GM12874 (cell line): ENCODE data around the gene ACTL8.

ENCODE experiments used
- TF ChIP-seq, protein P1 (sequence below): IDR thresholded peaks from 2 replicates; pipeline ENCODE4 v1.5.1; 2011; ENCODE audit warnings: low read depth, mild to moderate bottlenecking, control low read depth, low read length, moderate library complexity; ENCODE audit not compliant: insufficient read depth

The ACTL8 gene

DNA sequence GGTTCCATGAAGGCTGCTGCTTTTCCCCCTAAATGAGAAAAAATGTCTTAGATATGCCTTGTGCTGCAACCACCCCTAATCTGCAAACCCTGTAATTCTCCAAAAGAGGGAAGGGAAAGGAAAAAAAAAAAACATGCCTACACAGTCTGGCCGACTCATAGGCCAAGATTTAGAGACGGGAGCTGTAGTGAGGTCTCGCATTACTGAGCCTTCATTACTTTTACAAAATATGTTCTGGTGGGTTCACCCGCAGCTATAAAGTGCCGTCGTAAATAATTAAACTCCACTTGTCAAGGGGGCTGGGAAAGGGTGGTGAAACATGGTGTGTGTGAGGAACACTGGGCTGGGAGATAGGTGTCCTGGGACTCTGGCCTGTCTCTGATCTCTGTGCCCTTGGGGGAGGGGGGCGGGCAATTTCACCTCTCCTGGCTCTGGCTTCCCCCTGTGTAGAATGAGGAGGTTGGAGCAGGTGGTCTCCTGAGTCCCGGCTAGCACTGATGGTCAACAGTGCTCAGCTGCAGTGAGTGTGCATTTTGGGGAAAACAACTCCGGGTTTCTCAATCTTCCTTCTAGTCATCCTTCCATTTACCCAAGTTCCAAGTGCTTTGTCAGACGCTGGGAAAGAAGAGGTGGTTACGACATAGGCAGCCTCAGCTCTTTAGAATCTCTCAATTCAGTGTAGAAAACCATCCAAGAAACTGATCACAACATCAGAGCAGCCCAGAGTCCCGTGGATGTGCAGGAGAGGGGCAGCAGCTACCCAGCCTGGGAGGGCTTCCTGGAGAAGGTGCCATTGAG lies 82.3 kb downstream of the ACTL8 start:
- TF ChIP-seq, protein P1, sequence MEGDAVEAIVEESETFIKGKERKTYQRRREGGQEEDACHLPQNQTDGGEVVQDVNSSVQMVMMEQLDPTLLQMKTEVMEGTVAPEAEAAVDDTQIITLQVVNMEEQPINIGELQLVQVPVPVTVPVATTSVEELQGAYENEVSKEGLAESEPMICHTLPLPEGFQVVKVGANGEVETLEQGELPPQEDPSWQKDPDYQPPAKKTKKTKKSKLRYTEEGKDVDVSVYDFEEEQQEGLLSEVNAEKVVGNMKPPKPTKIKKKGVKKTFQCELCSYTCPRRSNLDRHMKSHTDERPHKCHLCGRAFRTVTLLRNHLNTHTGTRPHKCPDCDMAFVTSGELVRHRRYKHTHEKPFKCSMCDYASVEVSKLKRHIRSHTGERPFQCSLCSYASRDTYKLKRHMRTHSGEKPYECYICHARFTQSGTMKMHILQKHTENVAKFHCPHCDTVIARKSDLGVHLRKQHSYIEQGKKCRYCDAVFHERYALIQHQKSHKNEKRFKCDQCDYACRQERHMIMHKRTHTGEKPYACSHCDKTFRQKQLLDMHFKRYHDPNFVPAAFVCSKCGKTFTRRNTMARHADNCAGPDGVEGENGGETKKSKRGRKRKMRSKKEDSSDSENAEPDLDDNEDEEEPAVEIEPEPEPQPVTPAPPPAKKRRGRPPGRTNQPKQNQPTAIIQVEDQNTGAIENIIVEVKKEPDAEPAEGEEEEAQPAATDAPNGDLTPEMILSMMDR: no peak

DNA sequence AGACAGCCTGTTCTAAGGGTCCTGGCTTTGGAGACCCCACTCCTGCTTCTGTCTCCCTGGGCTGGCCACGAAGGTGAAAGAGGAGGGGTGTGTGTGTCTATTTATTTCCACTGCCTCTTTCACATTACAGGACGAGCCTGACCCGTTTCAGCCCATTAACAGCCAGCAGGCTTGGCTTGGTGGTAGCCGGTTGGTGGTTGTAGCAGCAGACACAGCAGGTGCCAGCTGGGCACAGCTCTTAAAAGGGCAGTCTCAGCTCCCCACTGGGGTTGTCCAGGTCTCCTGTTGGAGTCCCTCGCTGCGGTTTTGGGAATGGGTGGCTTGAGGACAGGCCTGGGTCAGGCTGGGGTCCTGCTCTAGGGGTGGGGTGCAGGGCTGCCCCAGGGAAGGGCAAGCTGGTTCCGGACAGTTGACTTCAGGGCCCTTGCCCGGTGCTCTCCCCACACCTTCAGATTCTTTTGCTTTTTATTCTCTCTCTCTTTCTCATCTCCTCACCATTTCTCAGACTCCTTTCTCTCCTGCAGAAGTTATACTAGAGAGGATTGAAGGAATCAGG lies 84.6 kb downstream of the ACTL8 start:
- TF ChIP-seq, protein P1: no peak

GRCh38 chr1:17841944-17842343 lies 86.8 kb downstream of the ACTL8 start:
- TF ChIP-seq, protein P1: no peak

GRCh38 chr1:17842686-17843085 lies 87.6 kb downstream of the ACTL8 start:
- TF ChIP-seq, protein P1: no peak

- TF ChIP-seq, protein P1: no peak
These were observed 89.2 kb downstream of the ACTL8 start for GRCh38 chr1:17844185-17844826.

DNA sequence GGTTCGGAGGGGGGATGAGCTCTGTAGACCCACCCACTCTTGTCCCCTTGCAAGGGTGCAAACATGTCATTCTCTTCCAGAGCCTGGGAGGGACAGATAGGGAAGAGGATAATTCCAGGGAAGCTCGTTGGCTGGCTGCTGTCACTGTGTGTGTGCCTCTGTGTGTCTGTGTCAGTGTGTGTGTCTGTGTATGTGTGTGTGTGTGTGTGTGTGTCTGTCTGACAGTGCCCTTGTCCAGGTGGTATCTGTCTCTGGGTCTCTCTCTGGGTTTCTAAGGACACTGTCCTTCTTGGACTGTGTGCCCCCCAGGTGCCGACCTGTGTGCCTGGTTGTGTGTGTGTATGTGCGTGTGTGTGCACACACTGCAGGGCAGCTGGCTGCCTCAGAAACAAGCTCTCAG lies 90.5 kb downstream of the ACTL8 start:
- TF ChIP-seq, protein P1: no peak

GRCh38 chr1:17846341-17846740 lies 91.2 kb downstream of the ACTL8 start:
- TF ChIP-seq, protein P1: no peak
